Placental pericyte (primary cell): ENCODE measurements around the gene ZFYVE26. TPM values are rescaled to one million over a fixed set of nuclear protein-coding genes. Genes with fewer than 3 reads are reported as not detected.

Experiments used
- small RNA-seq: library from RNA; depleted of rRNA; stranded (forward); fragments of <200 nt; gene quantifications from one replicate; pipeline ENCODE3, GENCODE V24; 2012; ENCODE audit warnings: low replicate concordance
- total RNA-seq: library from RNA; depleted of rRNA; stranded (reverse); fragments of >200 nt; gene quantifications from 2 replicates; pipeline ENCODE4 v1.2.3, GENCODE V29; 2012

ZFYVE26 gene
- 35.2 and 42.5 TPM in 2 replicates for total RNA-seq

GRCh38 chr14:67816326-67817002 is at the start of gene ZFYVE26:
TSS of gene ZFYVE26 (minus strand) at chr14:67816590. CDS start at chr14:67815963, 627 bp downstream.

DNA sequence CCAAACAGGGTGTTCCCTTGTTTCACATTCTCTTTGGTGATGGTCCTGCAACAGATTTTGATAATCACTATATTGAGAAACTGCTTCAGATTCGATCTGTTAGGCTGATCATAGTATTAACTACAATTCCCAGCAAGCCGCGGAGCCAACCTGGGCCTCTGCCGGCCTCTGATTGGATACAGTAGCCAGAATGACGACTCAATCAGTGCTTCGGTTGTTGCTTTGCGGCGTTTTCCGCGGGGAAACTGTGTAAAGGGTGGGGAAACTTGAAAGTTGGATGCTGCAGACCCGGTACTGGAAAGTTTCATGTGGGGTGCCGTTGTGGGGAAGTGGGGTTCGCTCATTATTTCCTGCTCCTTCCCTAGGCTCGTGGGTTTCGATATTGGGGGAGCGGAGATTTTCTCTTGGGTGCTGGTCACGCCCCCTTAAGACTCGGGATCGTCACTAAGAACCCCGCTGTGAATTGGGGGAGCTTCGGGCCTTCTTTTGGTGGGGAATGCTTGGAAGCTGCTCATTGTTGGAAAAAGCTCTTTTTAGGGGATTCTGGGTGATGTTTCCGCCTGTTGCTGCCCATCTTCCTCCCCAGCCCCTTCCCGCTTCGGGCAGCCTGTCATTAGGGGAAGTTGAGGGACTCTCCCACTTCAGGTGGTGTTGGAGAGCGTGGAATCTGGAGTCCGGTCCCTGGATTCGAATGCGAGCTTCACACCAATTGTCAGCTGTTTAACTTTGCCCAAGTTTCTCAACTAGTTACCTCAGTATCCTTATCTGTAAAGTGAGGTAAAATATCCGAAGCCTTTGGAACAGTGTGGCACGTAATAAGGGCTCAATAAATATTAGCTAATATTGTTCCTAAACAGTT is 3.4 kb upstream of the ZFYVE26 start, which contains the start of gene RAD51B:
Gene RAD51B (plus strand): TSS at position 217 of the 859 bp plus-strand sequence.

DNA sequence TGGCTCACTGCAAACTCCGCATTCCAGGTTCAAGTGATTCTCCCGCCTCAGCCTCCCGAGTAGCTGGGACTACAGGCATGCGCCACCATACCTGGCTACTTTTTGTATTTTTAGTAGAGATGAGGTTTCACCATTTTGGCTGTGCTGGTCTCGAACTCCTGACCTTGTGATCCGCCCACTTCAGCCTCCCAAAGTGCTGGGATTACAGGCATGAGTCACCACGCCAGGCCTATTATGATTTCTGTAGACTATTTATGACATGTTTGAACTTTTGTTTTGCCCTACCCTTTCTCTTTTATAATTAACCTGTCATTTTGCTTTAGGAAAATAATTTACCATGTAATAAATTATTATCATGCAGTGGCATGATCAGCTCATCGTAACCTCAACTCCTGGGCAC is 114.9 kb downstream of the ZFYVE26 start, which contains the start of gene RDH12:
Gene RDH12 (plus strand): TSS at position 395 of the 400 bp plus-strand sequence. CDS start 20,757 bp downstream, outside the sequence.

Small RNAs within 50 kb of the gene (small RNA-seq; reads per million reads assigned to genes)
- gene AL049779.3, result not detected
- not detected for gene RN7SL369P

Other genes starting within 250 kb of the ZFYVE26 start
- gene PIGH, start 216.3 kb downstream of the ZFYVE26 start, total RNA-seq, result 10.9 and 17.3 TPM in 2 replicates
- gene ARG2, start 196.7 kb downstream of the ZFYVE26 start, total RNA-seq, result 8.0 and 9.2 TPM in 2 replicates
- 43.1 and 57.6 TPM in 2 replicates for gene VTI1B, start 142.0 kb downstream of the ZFYVE26 start, total RNA-seq
- 97.2 and 147 TPM in 2 replicates for gene RDH11, start 120.8 kb downstream of the ZFYVE26 start, total RNA-seq
- under 0.01 TPM in 1 of 2 replicates, not detected in the other for gene RDH12, start 114.7 kb downstream of the ZFYVE26 start, total RNA-seq
- gene RAD51B, start 3.2 kb upstream of the ZFYVE26 start, total RNA-seq, result 22.8 and 38.1 TPM in 2 replicates